HEK293 (cell line): ENCODE results near the gene MSRB3.

Source experiments
- AEBP2 ChIP-seq: fragments of 450-650 bp; formaldehyde crosslinking; IDR thresholded peaks from 2 replicates; pipeline ENCODE4 v1.5.1; 2016; ENCODE audit warnings: missing biosample characterization, missing genetic modification characterization, borderline replicate concordance
- CTCF ChIP-seq: fragments of 450-650 bp; formaldehyde crosslinking; IDR thresholded peaks from 2 replicates; pipeline ENCODE4 v1.5.1; 2016; ENCODE audit warnings: missing biosample characterization, missing genetic modification characterization
- PBX3 ChIP-seq: sonication (generic); formaldehyde crosslinking; IDR thresholded peaks from 2 replicates; pipeline ENCODE4 v1.8.1; 2022; ENCODE audit warnings: mild to moderate bottlenecking, moderate library complexity, missing genetic modification reagents
- PRDM10 ChIP-seq: fragments of 450-650 bp; formaldehyde crosslinking; IDR thresholded peaks from 2 replicates; pipeline ENCODE4 v1.5.1; 2016; ENCODE audit warnings: missing biosample characterization, missing genetic modification characterization
- SP2 ChIP-seq: fragments of 450-650 bp; formaldehyde crosslinking; IDR thresholded peaks from 2 replicates; pipeline ENCODE4 v1.5.1; 2016; ENCODE audit warnings: missing biosample characterization, missing genetic modification characterization
- YY1 ChIP-seq: fragments of 450-650 bp; formaldehyde crosslinking; IDR thresholded peaks from 2 replicates; pipeline ENCODE4 v1.5.1; 2018; ENCODE audit warnings: missing biosample characterization, missing genetic modification characterization
- ZNF23 ChIP-seq: fragments of 450-650 bp; formaldehyde crosslinking; IDR thresholded peaks from 2 replicates; pipeline ENCODE4 v1.5.1; 2016; ENCODE audit warnings: missing biosample characterization, missing genetic modification characterization, borderline replicate concordance
- ZNF292 ChIP-seq: fragments of 450-650 bp; formaldehyde crosslinking; IDR thresholded peaks from 2 replicates; pipeline ENCODE4 v1.5.1; 2016; ENCODE audit warnings: low read depth, missing biosample characterization, missing genetic modification characterization, borderline replicate concordance
- ZNF514 ChIP-seq: fragments of 450-650 bp; formaldehyde crosslinking; IDR thresholded peaks from 2 replicates; pipeline ENCODE4 v1.5.1; 2016; ENCODE audit warnings: missing biosample characterization, missing genetic modification characterization
- ZNF521 ChIP-seq: fragments of 450-650 bp; formaldehyde crosslinking; IDR thresholded peaks from 2 replicates; pipeline ENCODE4 v1.5.1; 2017; ENCODE audit warnings: missing biosample characterization, mild to moderate bottlenecking, missing genetic modification characterization
- ZNF629 ChIP-seq: fragments of 450-650 bp; formaldehyde crosslinking; IDR thresholded peaks from 2 replicates; pipeline ENCODE4 v1.5.1; 2017; ENCODE audit warnings: missing biosample characterization, missing genetic modification characterization

GRCh38 chr12:65432114-65432513 is 153.6 kb downstream of the MSRB3 start:
- TF ChIP-seq CTCF (tag by site-specific recombination) (no peak), AEBP2 (tag by site-specific recombination) (no peak), PBX3 (CRISPR knock-in tag) (no peak), ZNF292 (tag by site-specific recombination) (no peak), ZNF629 (tag by site-specific recombination) (no peak), YY1 (tag by site-specific recombination) (no peak), SP2 (tag by site-specific recombination) (no peak), ZNF23 (tag by site-specific recombination) (no peak), ZNF514 (tag by site-specific recombination) (no peak), PRDM10 (no peak), ZNF521 (tag by site-specific recombination) (no peak)
